Right lobe of liver (tissue), 4 donors: ENCODE data around the gene ZNF438.

Experiments used
- CTCF ChIP-seq, 4 donors: fragments of 200-600 bp in 3 of 4; fragments of 450-650 bp in 1 of 4; IDR thresholded peaks; one replicate each; pipeline versions ENCODE4 v1.5.1 to v1.8.0; 2016 to 2022; ENCODE audit warnings: antibody characterized with exemption in 4 of 4, mild to moderate bottlenecking in 2 of 4
- POLR2A ChIP-seq: fragments of 450-650 bp; IDR thresholded peaks from one replicate; pipeline ENCODE4 v1.6.1; 2017; ENCODE audit warnings: antibody characterized with exemption, mild to moderate bottlenecking
- donor health status: DM: no; HTN: no; CAD: no.
- donor health status: DM: no; HTN: no; CAD: no.
- donor health status: DM: no; HTN: yes; CAD: no.

- TF ChIP-seq POLR2A = no peak
- no peak for TF ChIP-seq CTCF (IDR thresholded peaks at IDR 0.05)
Measured at GRCh38 chr10:31000867-31001266, 30.8 kb downstream of the ZNF438 start.
